SK-N-SH (cell line): ENCODE data around the gene GALNTL6. TPM values are rescaled to one million over a fixed set of nuclear protein-coding genes. Genes with fewer than 3 reads are reported as not detected.

Experiments used
- CTCF ChIA-PET: fragments of 300-600, 350-600 bp; formaldehyde crosslinking; extraction: SDS; loops from one replicate; lab custom pipeline; 2021; lab: Yijun Ruan, JAX
- POLR2A ChIA-PET: fragments of 350-600 bp; sonication (Branson Sonifier 250); formaldehyde crosslinking; extraction: SDS; loops from one replicate; lab custom pipeline; 2020; ENCODE audit warnings: antibody characterized with exemption, inconsistent platforms; lab: Yijun Ruan, JAX
- DNase-seq: peaks from one replicate; pipeline ENCODE4 v3.0.0; 2012
- H2AFZ ChIP-seq: fragments of 200-600 bp; sonication (generic); 2 replicates; pipeline ENCODE4 v1.8.1; 2016; ENCODE audit warnings: antibody characterized with exemption, mild to moderate bottlenecking, low read depth
- H3F3A ChIP-seq: fragments of 200-600 bp; sonication (generic); replicated peaks from 2 replicates; pipeline ENCODE3; 2016; ENCODE audit warnings: antibody characterized with exemption, mild to moderate bottlenecking; ENCODE audit not compliant: insufficient read depth
- H3K27ac ChIP-seq, 2 experiments: fragments of 200-500 bp in 1 of 2; fragments of 200-600 bp in 1 of 2; sonication (Bioruptor generic) in 1 of 2; sonication (generic), shearing (Covaris generic) in 1 of 2; 2 replicates each; pipeline versions ENCODE4 v1.5.1 to v1.6.1; 2014 to 2016; ENCODE audit warnings: low read depth in 2 of 2, inconsistent platforms in 1 of 2, low read length in 1 of 2, mild to moderate bottlenecking in 1 of 2, mixed read lengths in 1 of 2
- H3K27me3 ChIP-seq: fragments of 200-600 bp; sonication (generic), shearing (Covaris generic); 2 replicates; pipeline ENCODE4 v1.6.1; 2016; ENCODE audit warnings: mixed run types; ENCODE audit not compliant: insufficient read depth
- H3K36me3 ChIP-seq, 2 experiments: fragments of 200-500 bp in 1 of 2; fragments of 200-600 bp in 1 of 2; sonication (Bioruptor generic) in 1 of 2; sonication (generic) in 1 of 2; replicated peaks in 1 of 2; 2 replicates each; pipeline versions ENCODE3 to v1.5.1; 2014 to 2016; ENCODE audit warnings: low read length in 1 of 2, mild to moderate bottlenecking in 1 of 2; ENCODE audit not compliant: insufficient read depth in 2 of 2, control insufficient read depth in 1 of 2
- H3K4me1 ChIP-seq, 2 experiments: fragments of 200-500 bp in 1 of 2; fragments of 200-600 bp in 1 of 2; sonication (Bioruptor generic) in 1 of 2; sonication (generic), shearing (Covaris generic) in 1 of 2; 2 replicates each; pipeline versions ENCODE4 v1.5.1 to v1.6.1; 2014 to 2016; ENCODE audit warnings: low read depth in 1 of 2, low read length in 1 of 2, mixed run types in 1 of 2; ENCODE audit not compliant: insufficient read depth in 2 of 2, control insufficient read depth in 1 of 2
- H3K4me2 ChIP-seq: fragments of 200-600 bp; sonication (generic), shearing (Covaris generic); 2 replicates; pipeline ENCODE4 v1.6.1; 2017; ENCODE audit warnings: mixed run types
- H3K4me3 ChIP-seq, 2 experiments: fragments of 200-500 bp in 1 of 2; fragments of 200-600 bp in 1 of 2; sonication (Bioruptor generic) in 1 of 2; sonication (generic), shearing (Covaris generic) in 1 of 2; 2 replicates each; pipeline versions ENCODE4 v1.5.1 to v1.8.1; 2014 to 2016; ENCODE audit warnings: low read depth in 2 of 2, inconsistent platforms in 1 of 2, low read length in 1 of 2, mild to moderate bottlenecking in 1 of 2, mixed read lengths in 1 of 2, moderate library complexity in 1 of 2
- H3K79me2 ChIP-seq: fragments of 200-600 bp; sonication (generic); 2 replicates; pipeline ENCODE4 v1.8.1; 2017; ENCODE audit warnings: mild to moderate bottlenecking; ENCODE audit not compliant: insufficient read depth
- H3K9ac ChIP-seq: fragments of 200-600 bp; sonication (generic); 2 replicates; pipeline ENCODE4 v1.6.1; 2017; ENCODE audit warnings: mixed run types
- H3K9me2 ChIP-seq: fragments of 200-600 bp; sonication (generic); 2 replicates; pipeline ENCODE4 v1.6.1; 2017; ENCODE audit warnings: mixed run types
- H3K9me3 ChIP-seq: fragments of 200-600 bp; sonication (generic); 2 replicates; pipeline ENCODE4 v1.6.1; 2017; ENCODE audit warnings: mixed run types, mild to moderate bottlenecking, moderate library complexity
- H4K20me1 ChIP-seq: fragments of 200-600 bp; sonication (generic); 2 replicates; pipeline ENCODE4 v1.6.1; 2017; ENCODE audit warnings: mild to moderate bottlenecking, mixed run types; ENCODE audit not compliant: insufficient read depth
- FOXM1 ChIP-seq: IDR thresholded peaks from 2 replicates; pipeline ENCODE4 v1.4.0; 2012; ENCODE audit warnings: low read depth, mild to moderate bottlenecking
- GATA2 ChIP-seq: sonication (generic); formaldehyde crosslinking; IDR thresholded peaks from 2 replicates; pipeline ENCODE4 v1.5.0; 2020; ENCODE audit warnings: mild to moderate bottlenecking, missing genetic modification reagents
- JUND ChIP-seq: IDR thresholded peaks from 2 replicates; pipeline ENCODE4 v1.4.0; 2012
- MEF2A ChIP-seq: IDR thresholded peaks from 2 replicates; pipeline ENCODE4 v1.4.0; 2012; ENCODE audit warnings: low read depth, borderline replicate concordance
- NFIC ChIP-seq: IDR thresholded peaks from 2 replicates; pipeline ENCODE4 v1.4.0; 2012; ENCODE audit warnings: borderline replicate concordance
- NRF1 ChIP-seq: IDR thresholded peaks from 2 replicates; pipeline ENCODE4 v1.6.1; 2012; ENCODE audit warnings: low read depth, mild to moderate bottlenecking, low read length
- SIN3A ChIP-seq: IDR thresholded peaks from 2 replicates; pipeline ENCODE4 v1.6.1; 2012; ENCODE audit warnings: low read depth, mild to moderate bottlenecking, low read length, moderate library complexity, borderline replicate concordance
- TAF1 ChIP-seq: IDR thresholded peaks from 2 replicates; pipeline ENCODE4 v1.6.1; 2012; ENCODE audit warnings: low read depth, mild to moderate bottlenecking, low read length, moderate library complexity, borderline replicate concordance
- TCF12 ChIP-seq: IDR thresholded peaks from 2 replicates; pipeline ENCODE4 v1.4.0; 2012
- polyA plus RNA-seq, 3 experiments: library from polyadenylated mRNA; depleted of rRNA; stranded (reverse); fragments of >200 nt; gene quantifications; 2 replicates each; pipeline ENCODE4 v1.2.3, GENCODE V29; 2012
- TF ChIP-seq, protein P1 (sequence below): IDR thresholded peaks from 2 replicates; pipeline ENCODE4; 2012
- TF ChIP-seq, protein P2 (sequence below): IDR thresholded peaks from 2 replicates; pipeline ENCODE4 v1.4.0; 2012; ENCODE audit warnings: low read depth, borderline replicate concordance
- TF ChIP-seq, protein P3 (sequence below): fragments of 150-350 bp; IDR thresholded peaks from 2 replicates; pipeline ENCODE4 v1.6.1; 2017; ENCODE audit warnings: antibody characterized with exemption, low read length, low read depth, borderline replicate concordance
- TF ChIP-seq, protein P4 (sequence below): IDR thresholded peaks from 2 replicates; pipeline ENCODE4 v1.6.1; 2012; ENCODE audit warnings: mild to moderate bottlenecking, low read depth, low read length, moderate library complexity

Gene GALNTL6
- polyA plus RNA-seq, 1 of the 3 experiments (the other 2 are of a cell fraction), result 0.07 TPM

DNA sequence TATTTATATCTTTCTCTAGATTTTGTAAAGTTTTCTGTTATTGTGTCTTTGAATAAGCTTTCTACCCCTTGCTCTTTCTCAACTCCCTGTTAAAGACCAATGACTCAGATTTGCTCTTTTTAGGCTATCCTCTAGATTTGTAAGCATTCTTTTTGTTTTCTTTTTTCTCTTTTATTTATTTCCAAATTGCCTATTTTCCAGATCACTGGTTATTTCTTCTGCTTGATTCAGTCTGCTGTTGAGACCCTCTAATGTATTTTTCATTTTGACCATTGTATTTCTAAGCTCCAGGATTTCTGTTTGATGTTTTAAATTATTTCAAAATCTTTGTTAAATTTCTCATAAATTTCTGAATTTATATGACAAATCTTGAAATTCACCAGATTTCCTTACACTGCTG is 892.8 kb downstream of the GALNTL6 start:
- H3K4me1 ChIP-seq, result no peaks in the 10 kb centered on the region
- H3K27ac ChIP-seq, result no peak overlapping the region
- no peak overlapping the region for H3K4me3 ChIP-seq
- H3K9ac ChIP-seq, result no peak overlapping the region
- DNase-seq, result no peak
- TF ChIP-seq NFIC (no peak), TCF12 (no peak), GATA2 (CRISPR knock-in tag) (no peak), SIN3A (no peak), FOXM1 (no peak), NRF1 (no peak), MEF2A (no peak), JUND (no peak), TAF1 (no peak)
- TF ChIP-seq, protein P1, sequence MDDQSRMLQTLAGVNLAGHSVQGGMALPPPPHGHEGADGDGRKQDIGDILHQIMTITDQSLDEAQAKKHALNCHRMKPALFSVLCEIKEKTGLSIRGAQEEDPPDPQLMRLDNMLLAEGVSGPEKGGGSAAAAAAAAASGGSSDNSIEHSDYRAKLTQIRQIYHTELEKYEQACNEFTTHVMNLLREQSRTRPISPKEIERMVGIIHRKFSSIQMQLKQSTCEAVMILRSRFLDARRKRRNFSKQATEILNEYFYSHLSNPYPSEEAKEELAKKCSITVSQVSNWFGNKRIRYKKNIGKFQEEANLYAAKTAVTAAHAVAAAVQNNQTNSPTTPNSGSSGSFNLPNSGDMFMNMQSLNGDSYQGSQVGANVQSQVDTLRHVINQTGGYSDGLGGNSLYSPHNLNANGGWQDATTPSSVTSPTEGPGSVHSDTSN, result no peak
- TF ChIP-seq, protein P2, sequence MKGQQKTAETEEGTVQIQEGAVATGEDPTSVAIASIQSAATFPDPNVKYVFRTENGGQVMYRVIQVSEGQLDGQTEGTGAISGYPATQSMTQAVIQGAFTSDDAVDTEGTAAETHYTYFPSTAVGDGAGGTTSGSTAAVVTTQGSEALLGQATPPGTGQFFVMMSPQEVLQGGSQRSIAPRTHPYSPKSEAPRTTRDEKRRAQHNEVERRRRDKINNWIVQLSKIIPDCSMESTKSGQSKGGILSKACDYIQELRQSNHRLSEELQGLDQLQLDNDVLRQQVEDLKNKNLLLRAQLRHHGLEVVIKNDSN, result no peak
- TF ChIP-seq, protein P3, sequence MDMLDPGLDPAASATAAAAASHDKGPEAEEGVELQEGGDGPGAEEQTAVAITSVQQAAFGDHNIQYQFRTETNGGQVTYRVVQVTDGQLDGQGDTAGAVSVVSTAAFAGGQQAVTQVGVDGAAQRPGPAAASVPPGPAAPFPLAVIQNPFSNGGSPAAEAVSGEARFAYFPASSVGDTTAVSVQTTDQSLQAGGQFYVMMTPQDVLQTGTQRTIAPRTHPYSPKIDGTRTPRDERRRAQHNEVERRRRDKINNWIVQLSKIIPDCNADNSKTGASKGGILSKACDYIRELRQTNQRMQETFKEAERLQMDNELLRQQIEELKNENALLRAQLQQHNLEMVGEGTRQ, result no peak
- TF ChIP-seq, protein P4, sequence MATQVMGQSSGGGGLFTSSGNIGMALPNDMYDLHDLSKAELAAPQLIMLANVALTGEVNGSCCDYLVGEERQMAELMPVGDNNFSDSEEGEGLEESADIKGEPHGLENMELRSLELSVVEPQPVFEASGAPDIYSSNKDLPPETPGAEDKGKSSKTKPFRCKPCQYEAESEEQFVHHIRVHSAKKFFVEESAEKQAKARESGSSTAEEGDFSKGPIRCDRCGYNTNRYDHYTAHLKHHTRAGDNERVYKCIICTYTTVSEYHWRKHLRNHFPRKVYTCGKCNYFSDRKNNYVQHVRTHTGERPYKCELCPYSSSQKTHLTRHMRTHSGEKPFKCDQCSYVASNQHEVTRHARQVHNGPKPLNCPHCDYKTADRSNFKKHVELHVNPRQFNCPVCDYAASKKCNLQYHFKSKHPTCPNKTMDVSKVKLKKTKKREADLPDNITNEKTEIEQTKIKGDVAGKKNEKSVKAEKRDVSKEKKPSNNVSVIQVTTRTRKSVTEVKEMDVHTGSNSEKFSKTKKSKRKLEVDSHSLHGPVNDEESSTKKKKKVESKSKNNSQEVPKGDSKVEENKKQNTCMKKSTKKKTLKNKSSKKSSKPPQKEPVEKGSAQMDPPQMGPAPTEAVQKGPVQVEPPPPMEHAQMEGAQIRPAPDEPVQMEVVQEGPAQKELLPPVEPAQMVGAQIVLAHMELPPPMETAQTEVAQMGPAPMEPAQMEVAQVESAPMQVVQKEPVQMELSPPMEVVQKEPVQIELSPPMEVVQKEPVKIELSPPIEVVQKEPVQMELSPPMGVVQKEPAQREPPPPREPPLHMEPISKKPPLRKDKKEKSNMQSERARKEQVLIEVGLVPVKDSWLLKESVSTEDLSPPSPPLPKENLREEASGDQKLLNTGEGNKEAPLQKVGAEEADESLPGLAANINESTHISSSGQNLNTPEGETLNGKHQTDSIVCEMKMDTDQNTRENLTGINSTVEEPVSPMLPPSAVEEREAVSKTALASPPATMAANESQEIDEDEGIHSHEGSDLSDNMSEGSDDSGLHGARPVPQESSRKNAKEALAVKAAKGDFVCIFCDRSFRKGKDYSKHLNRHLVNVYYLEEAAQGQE, result no peak
- H3K27me3 ChIP-seq, result no peaks in the 10 kb centered on the region
- no peak overlapping the region for H3K4me2 ChIP-seq
- no peak overlapping the region for H2AFZ ChIP-seq
- ChIA-PET POLR2A (no interaction called here), CTCF (interaction anchor here (0.7 kb wide), 1 partner anchor 90 kb away, joined by 4 read pairs; no protein-coding TSS in a partner anchor)
- H3K9me2 ChIP-seq, result no peaks in the 10 kb centered on the region
- H3K9me3 ChIP-seq, result peaks cover 4% of the 10 kb centered on the region; the same call in 1 of the 2 replicates
- no peaks in the 10 kb centered on the region for H3K36me3 ChIP-seq
- H3F3A ChIP-seq, result no peaks in the 10 kb centered on the region
- no peaks in the 10 kb centered on the region for H3K79me2 ChIP-seq
- no peaks in the 10 kb centered on the region for H4K20me1 ChIP-seq
